ENCODE results near the gene GPBP1. TPM values are rescaled to one million over a fixed set of nuclear protein-coding genes. Genes with fewer than 3 reads are reported as not detected.

The GPBP1 gene
- polyA plus RNA-seq, 1 donor from 2014 or later = 149 TPM

- H3K4me3 ChIP-seq (ENCODE audit: low read length) = no peak overlapping the region
- H3K9me2 ChIP-seq (ENCODE audit: insufficient read depth, low read length) = no peaks in the 10 kb centered on the region
- no peaks in the 10 kb centered on the region for H3K9me3 ChIP-seq (ENCODE audit: low read length)
- H3K4me2 ChIP-seq (ENCODE audit: low read length) = no peak overlapping the region
- H3K79me2 ChIP-seq (replicated peaks; ENCODE audit: insufficient read depth, low read length) = peaks cover 59% of the 10 kb centered on the region
- no peaks in the 10 kb centered on the region for H3F3A ChIP-seq (ENCODE audit: insufficient read depth, low read length, poor library complexity, severe bottlenecking)
- H4K20me1 ChIP-seq (ENCODE audit: insufficient read depth) = peaks cover 4% of the 10 kb centered on the region
- no peak overlapping the region for H3K9ac ChIP-seq (ENCODE audit: low read length)
- no peaks in the 10 kb centered on the region for H3K27me3 ChIP-seq (ENCODE audit: insufficient read depth, low read depth, low read length)
- TF ChIP-seq SMC3 (conservative IDR thresholded peaks at IDR 0.05; ENCODE audit: poor library complexity) (no peak), POLR2AphosphoS5 (IDR thresholded peaks at IDR 0.05) (no peak), EZH2 (IDR thresholded peaks at IDR 0.05; ENCODE audit: borderline replicate concordance, insufficient read depth, low read length, poor library complexity, severe bottlenecking) (no peak), TAF1 (IDR thresholded peaks at IDR 0.05; ENCODE audit: low read depth) (no peak), MXI1 (conservative IDR thresholded peaks at IDR 0.05; ENCODE audit: poor library complexity, severe bottlenecking) (no peak), RAD21 (conservative IDR thresholded peaks at IDR 0.05) (no peak), EP300 (conservative IDR thresholded peaks at IDR 0.05; ENCODE audit: poor library complexity, severe bottlenecking) (no peak)
- TF ChIP-seq, protein P1, sequence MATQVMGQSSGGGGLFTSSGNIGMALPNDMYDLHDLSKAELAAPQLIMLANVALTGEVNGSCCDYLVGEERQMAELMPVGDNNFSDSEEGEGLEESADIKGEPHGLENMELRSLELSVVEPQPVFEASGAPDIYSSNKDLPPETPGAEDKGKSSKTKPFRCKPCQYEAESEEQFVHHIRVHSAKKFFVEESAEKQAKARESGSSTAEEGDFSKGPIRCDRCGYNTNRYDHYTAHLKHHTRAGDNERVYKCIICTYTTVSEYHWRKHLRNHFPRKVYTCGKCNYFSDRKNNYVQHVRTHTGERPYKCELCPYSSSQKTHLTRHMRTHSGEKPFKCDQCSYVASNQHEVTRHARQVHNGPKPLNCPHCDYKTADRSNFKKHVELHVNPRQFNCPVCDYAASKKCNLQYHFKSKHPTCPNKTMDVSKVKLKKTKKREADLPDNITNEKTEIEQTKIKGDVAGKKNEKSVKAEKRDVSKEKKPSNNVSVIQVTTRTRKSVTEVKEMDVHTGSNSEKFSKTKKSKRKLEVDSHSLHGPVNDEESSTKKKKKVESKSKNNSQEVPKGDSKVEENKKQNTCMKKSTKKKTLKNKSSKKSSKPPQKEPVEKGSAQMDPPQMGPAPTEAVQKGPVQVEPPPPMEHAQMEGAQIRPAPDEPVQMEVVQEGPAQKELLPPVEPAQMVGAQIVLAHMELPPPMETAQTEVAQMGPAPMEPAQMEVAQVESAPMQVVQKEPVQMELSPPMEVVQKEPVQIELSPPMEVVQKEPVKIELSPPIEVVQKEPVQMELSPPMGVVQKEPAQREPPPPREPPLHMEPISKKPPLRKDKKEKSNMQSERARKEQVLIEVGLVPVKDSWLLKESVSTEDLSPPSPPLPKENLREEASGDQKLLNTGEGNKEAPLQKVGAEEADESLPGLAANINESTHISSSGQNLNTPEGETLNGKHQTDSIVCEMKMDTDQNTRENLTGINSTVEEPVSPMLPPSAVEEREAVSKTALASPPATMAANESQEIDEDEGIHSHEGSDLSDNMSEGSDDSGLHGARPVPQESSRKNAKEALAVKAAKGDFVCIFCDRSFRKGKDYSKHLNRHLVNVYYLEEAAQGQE (IDR thresholded peaks at IDR 0.05; ENCODE audit: borderline replicate concordance) = no peak
- TF ChIP-seq, protein P2, sequence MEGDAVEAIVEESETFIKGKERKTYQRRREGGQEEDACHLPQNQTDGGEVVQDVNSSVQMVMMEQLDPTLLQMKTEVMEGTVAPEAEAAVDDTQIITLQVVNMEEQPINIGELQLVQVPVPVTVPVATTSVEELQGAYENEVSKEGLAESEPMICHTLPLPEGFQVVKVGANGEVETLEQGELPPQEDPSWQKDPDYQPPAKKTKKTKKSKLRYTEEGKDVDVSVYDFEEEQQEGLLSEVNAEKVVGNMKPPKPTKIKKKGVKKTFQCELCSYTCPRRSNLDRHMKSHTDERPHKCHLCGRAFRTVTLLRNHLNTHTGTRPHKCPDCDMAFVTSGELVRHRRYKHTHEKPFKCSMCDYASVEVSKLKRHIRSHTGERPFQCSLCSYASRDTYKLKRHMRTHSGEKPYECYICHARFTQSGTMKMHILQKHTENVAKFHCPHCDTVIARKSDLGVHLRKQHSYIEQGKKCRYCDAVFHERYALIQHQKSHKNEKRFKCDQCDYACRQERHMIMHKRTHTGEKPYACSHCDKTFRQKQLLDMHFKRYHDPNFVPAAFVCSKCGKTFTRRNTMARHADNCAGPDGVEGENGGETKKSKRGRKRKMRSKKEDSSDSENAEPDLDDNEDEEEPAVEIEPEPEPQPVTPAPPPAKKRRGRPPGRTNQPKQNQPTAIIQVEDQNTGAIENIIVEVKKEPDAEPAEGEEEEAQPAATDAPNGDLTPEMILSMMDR (IDR thresholded peaks at IDR 0.05; ENCODE audit: poor library complexity, severe bottlenecking) = no peak
- H3K36me3 ChIP-seq (ENCODE audit: insufficient read depth, low read length) = no peaks in the 10 kb centered on the region
- H3K27ac ChIP-seq (ENCODE audit: low read length) = no peak overlapping the region
- no peak overlapping the region for H2AFZ ChIP-seq (ENCODE audit: low read depth, low read length)
Measured at GRCh38 chr5:57225553-57225952, 51.7 kb downstream of the GPBP1 start.

DNA sequence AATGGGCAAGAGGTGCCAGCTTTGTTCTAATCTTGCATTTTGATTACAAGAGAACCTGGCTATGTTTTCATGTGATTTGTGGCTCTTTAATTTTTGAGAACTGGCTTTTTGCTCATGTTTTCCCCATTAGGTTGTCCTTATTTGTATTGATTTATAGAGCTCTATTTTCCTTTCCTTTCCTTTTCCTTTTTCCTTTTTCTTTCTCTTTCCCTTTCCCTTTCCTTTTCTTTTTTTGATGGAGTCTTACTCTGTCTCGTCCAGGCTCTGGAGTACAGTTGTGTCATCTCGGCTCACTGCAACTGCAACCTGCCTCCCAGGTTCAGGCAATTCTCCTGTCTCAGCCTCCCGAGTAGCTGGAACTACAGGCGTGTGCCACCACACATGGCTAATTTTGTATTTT is 55.5 kb downstream of the GPBP1 start:
- no peaks in the 10 kb centered on the region for H3K27me3 ChIP-seq (ENCODE audit: insufficient read depth, low read depth, low read length)
- no peak overlapping the region for H2AFZ ChIP-seq (ENCODE audit: low read depth, low read length)
- no peaks in the 10 kb centered on the region for H4K20me1 ChIP-seq (ENCODE audit: insufficient read depth)
- H3K9me3 ChIP-seq (ENCODE audit: low read length) = no peaks in the 10 kb centered on the region
- no peaks in the 10 kb centered on the region for H3K9me2 ChIP-seq (ENCODE audit: insufficient read depth, low read length)
- no peaks in the 10 kb centered on the region for H3K36me3 ChIP-seq (ENCODE audit: insufficient read depth, low read length)
- TF ChIP-seq, protein P1 (IDR thresholded peaks at IDR 0.05; ENCODE audit: borderline replicate concordance) = no peak
- TF ChIP-seq POLR2AphosphoS5 (IDR thresholded peaks at IDR 0.05) (no peak), SMC3 (conservative IDR thresholded peaks at IDR 0.05; ENCODE audit: poor library complexity) (no peak), RAD21 (conservative IDR thresholded peaks at IDR 0.05) (no peak), TAF1 (IDR thresholded peaks at IDR 0.05; ENCODE audit: low read depth) (no peak), EP300 (conservative IDR thresholded peaks at IDR 0.05; ENCODE audit: poor library complexity, severe bottlenecking) (no peak), EZH2 (IDR thresholded peaks at IDR 0.05; ENCODE audit: borderline replicate concordance, insufficient read depth, low read length, poor library complexity, severe bottlenecking) (no peak), MXI1 (conservative IDR thresholded peaks at IDR 0.05; ENCODE audit: poor library complexity, severe bottlenecking) (no peak)
- TF ChIP-seq, protein P2 (IDR thresholded peaks at IDR 0.05; ENCODE audit: poor library complexity, severe bottlenecking) = no peak
- no peak overlapping the region for H3K27ac ChIP-seq (ENCODE audit: low read length)
- H3F3A ChIP-seq (ENCODE audit: insufficient read depth, low read length, poor library complexity, severe bottlenecking) = no peaks in the 10 kb centered on the region
- no peak overlapping the region for H3K9ac ChIP-seq (ENCODE audit: low read length)
- peaks cover 33% of the 10 kb centered on the region for H3K79me2 ChIP-seq (replicated peaks; ENCODE audit: insufficient read depth, low read length)
- H3K4me2 ChIP-seq (ENCODE audit: low read length) = no peak overlapping the region
- no peak overlapping the region for H3K4me3 ChIP-seq (ENCODE audit: low read length)

Measured in neural cell (in vitro differentiated cells).